Vagina (tissue), 2 donors: ENCODE data around the gene KIF16B. TPM values are rescaled to one million over a fixed set of nuclear protein-coding genes. Genes with fewer than 3 reads are reported as not detected.

Experiments used
- DNase-seq, 2 donors: peaks; one replicate each; pipeline ENCODE4 v3.0.0-alpha.2; 2017; ENCODE audit errors: extremely low spot score in 2 of 2
- H3K27ac ChIP-seq: fragments of 200-600 bp; sonication (generic); one replicate; pipeline ENCODE4 v1.5.1; 2019
- H3K27me3 ChIP-seq: fragments of 200-600 bp; sonication (generic); one replicate; pipeline ENCODE4 v1.5.1; 2019
- H3K36me3 ChIP-seq, 2 donors: fragments of 200-600 bp; sonication (generic); one replicate each; pipeline ENCODE4 v1.5.1; 2017 to 2019
- H3K4me1 ChIP-seq: fragments of 200-600 bp; sonication (generic); one replicate; pipeline ENCODE4 v1.5.1; 2019
- H3K4me3 ChIP-seq, 2 donors: fragments of 200-600 bp; sonication (generic); 1 replicate in 1 of 2; 2 replicates in 1 of 2; pipeline ENCODE4 v1.5.1; 2016 to 2019
- H3K9me3 ChIP-seq: fragments of 200-600 bp; sonication (generic); one replicate; pipeline ENCODE4 v1.5.1; 2019
- POLR2A ChIP-seq, 2 donors: fragments of 450-650 bp; IDR thresholded peaks; one replicate each; pipeline ENCODE4 v1.6.1; 2017; ENCODE audit warnings: antibody characterized with exemption in 2 of 2, mild to moderate bottlenecking in 2 of 2, moderate library complexity in 2 of 2
- POLR2AphosphoS5 ChIP-seq, 2 donors: sonication (generic); formaldehyde crosslinking; IDR thresholded peaks; one replicate each; pipeline ENCODE4 v1.9.0; 2017; ENCODE audit warnings: antibody characterized with exemption in 2 of 2, mild to moderate bottlenecking in 2 of 2, low read depth in 1 of 2; ENCODE audit not compliant: insufficient read depth in 1 of 2
- intact Hi-C: fragments of 100-400 bp; cut with DNase I; formaldehyde crosslinking; loops from one replicate; pipeline ENCODE4 v1.15.1; 2023
- total RNA-seq: library from RNA; depleted of rRNA; stranded (reverse); fragments of >200 nt; gene quantifications from one replicate; pipeline ENCODE4 v1.2.3, GENCODE V29; 2016
- TF ChIP-seq, protein P1 (sequence below), 3 experiments: fragments of 450-650 bp in 2 of 3; fragments of 200-600 bp in 1 of 3; sonication (generic) in 1 of 3; IDR thresholded peaks; one replicate each; pipeline ENCODE4 v1.5.1; 2017 to 2019; ENCODE audit warnings: antibody characterized with exemption in 3 of 3, mild to moderate bottlenecking in 2 of 3, moderate library complexity in 2 of 3

The KIF16B gene
- total RNA-seq, 1 donor from 2014 or later: 27.7 TPM

DNA sequence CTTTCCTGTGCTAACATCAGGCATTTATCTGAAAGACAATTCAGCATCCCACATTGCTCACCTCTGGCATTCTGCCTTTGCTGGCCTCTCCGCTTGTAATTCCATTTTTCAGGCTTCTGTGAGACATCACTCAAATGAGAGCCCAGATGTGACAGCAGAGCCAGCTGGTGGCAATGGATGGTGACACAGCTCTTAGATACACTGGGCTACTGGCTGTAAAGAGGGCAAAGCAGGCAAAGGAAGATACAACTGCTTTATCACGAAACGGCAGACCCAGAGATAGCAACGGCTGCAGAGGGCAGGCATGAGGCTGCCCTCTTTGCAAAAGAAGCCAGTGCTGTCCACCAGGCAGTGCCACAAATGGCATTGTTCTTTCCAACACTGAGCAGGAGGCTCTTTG, 329.8 kb downstream of the KIF16B start:
- Histone ChIP-seq H3K27ac (no peak overlapping the region), H3K9me3 (no peaks in the 10 kb centered on the region), H3K36me3 (no peaks in the 10 kb centered on the region), H3K4me1 (no peaks in the 10 kb centered on the region), H3K4me3 (no peak overlapping the region), H3K27me3 (no peaks in the 10 kb centered on the region)
- no peak for TF ChIP-seq POLR2A (IDR thresholded peaks at IDR 0.05)
- TF ChIP-seq, protein P1, sequence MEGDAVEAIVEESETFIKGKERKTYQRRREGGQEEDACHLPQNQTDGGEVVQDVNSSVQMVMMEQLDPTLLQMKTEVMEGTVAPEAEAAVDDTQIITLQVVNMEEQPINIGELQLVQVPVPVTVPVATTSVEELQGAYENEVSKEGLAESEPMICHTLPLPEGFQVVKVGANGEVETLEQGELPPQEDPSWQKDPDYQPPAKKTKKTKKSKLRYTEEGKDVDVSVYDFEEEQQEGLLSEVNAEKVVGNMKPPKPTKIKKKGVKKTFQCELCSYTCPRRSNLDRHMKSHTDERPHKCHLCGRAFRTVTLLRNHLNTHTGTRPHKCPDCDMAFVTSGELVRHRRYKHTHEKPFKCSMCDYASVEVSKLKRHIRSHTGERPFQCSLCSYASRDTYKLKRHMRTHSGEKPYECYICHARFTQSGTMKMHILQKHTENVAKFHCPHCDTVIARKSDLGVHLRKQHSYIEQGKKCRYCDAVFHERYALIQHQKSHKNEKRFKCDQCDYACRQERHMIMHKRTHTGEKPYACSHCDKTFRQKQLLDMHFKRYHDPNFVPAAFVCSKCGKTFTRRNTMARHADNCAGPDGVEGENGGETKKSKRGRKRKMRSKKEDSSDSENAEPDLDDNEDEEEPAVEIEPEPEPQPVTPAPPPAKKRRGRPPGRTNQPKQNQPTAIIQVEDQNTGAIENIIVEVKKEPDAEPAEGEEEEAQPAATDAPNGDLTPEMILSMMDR (IDR thresholded peaks at IDR 0.05): no peak
- TF ChIP-seq POLR2AphosphoS5 (IDR thresholded peaks at IDR 0.05; ENCODE audit: insufficient read depth in 1 of 2, low read depth in 1 of 2): no peak
- intact Hi-C loops: no loop called here
- no peak for DNase-seq

- H3K27ac ChIP-seq: no peak overlapping the region
- no peak for TF ChIP-seq POLR2A (IDR thresholded peaks at IDR 0.05)
- TF ChIP-seq, protein P1 (IDR thresholded peaks at IDR 0.05): no peak
- no peak for TF ChIP-seq POLR2AphosphoS5 (IDR thresholded peaks at IDR 0.05; ENCODE audit: insufficient read depth in 1 of 2, low read depth in 1 of 2)
- intact Hi-C loops: no loop called here
- no peaks in the 10 kb centered on the region for H3K9me3 ChIP-seq
- no peaks in the 10 kb centered on the region for H3K27me3 ChIP-seq
- H3K4me1 ChIP-seq: no peaks in the 10 kb centered on the region
- H3K4me3 ChIP-seq: no peak overlapping the region
- H3K36me3 ChIP-seq: no peaks in the 10 kb centered on the region
- DNase-seq: no peak
Measured at GRCh38 chr20:16241911-16242310, 331.3 kb downstream of the KIF16B start.

DNA sequence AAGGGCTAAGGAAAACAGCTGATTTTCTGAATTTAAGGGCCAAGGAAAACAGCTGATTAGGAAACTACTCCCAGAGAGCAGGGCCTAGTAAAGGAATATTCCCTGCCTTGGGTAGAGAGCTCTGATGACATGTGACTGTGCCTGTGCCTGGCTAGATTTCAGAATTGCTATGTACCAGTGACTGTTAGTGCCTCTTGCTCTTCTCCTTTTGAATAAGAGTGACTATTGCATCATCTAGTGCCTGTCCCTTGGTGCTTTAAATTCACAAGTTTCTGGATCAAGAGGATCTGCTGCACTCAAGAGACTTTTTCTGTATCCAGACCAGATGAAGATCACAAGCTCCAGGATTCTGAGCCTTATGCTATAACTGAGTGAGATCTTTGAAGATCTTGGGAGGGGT, 332.9 kb downstream of the KIF16B start:
- no peaks in the 10 kb centered on the region for H3K27me3 ChIP-seq
- no peaks in the 10 kb centered on the region for H3K4me1 ChIP-seq
- H3K27ac ChIP-seq: no peak overlapping the region
- H3K4me3 ChIP-seq: no peak overlapping the region
- intact Hi-C loops: no loop called here
- TF ChIP-seq, protein P1 (IDR thresholded peaks at IDR 0.05): no peak
- TF ChIP-seq POLR2AphosphoS5 (IDR thresholded peaks at IDR 0.05; ENCODE audit: insufficient read depth in 1 of 2, low read depth in 1 of 2) (no peak), POLR2A (IDR thresholded peaks at IDR 0.05) (no peak)
- no peaks in the 10 kb centered on the region for H3K36me3 ChIP-seq
- H3K9me3 ChIP-seq: no peaks in the 10 kb centered on the region
- no peak for DNase-seq

DNA sequence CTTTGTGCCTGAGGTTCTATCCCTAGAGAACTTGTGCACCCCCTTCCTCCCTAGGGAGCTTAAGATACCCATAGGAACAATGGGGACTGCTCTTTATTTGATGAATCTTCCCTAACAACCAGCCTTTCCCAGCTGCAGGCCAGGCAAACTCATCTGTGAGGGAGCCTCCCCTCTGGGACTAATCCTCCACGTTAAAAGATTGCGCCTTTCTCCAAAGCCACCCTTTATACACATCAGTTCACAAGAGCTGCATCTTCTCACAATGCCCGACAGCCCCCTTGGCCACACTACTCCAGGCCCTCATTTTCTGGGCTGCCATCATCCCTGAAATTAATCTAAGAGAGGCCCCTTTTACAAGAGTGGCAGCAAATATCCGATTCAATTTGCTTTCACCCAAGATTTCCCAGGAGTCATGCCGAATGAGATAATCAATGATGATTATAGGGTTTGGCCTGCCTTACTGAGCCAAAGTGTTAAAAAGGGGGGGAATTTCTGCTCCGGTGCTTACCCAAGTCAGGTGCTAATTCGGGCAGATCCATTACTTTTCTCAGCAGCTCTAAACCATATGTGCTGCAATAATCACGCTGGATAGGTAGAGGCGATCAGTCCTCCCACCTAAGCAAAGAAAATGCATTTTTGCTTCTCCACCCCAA, 336.5 kb downstream of the KIF16B start:
- no peaks in the 10 kb centered on the region for H3K4me1 ChIP-seq
- H3K4me3 ChIP-seq: no peak overlapping the region
- no peaks in the 10 kb centered on the region for H3K27me3 ChIP-seq
- no peak for DNase-seq
- intact Hi-C loops: no loop called here
- H3K27ac ChIP-seq: no peak overlapping the region
- no peaks in the 10 kb centered on the region for H3K36me3 ChIP-seq
- H3K9me3 ChIP-seq: no peaks in the 10 kb centered on the region
- TF ChIP-seq, protein P1 (IDR thresholded peaks at IDR 0.05): no peak
- TF ChIP-seq POLR2A (IDR thresholded peaks at IDR 0.05): no peak
- TF ChIP-seq POLR2AphosphoS5 (IDR thresholded peaks at IDR 0.05; ENCODE audit: insufficient read depth in 1 of 2, low read depth in 1 of 2): no peak

DNA sequence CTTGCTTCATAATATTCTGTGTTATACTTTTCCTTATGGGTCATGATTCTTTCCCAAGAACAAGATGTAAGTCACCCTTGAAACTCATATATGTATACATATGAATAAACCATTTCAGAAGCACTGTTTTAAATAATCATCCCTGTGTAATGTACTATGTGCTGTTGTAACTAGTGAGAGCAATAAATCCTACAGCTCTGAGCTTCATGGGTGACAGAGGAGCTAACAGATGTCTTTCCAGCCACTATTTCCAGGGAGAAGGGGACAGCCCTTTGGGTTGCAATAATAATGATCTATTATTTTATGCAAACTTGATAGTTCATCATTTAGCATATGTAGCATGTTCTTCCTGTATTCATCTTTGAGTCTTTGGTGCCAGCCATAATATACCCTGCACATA, 342.8 kb downstream of the KIF16B start:
- no peaks in the 10 kb centered on the region for H3K36me3 ChIP-seq
- TF ChIP-seq, protein P1 (IDR thresholded peaks at IDR 0.05): no peak
- no peak for TF ChIP-seq POLR2A (IDR thresholded peaks at IDR 0.05)
- TF ChIP-seq POLR2AphosphoS5 (IDR thresholded peaks at IDR 0.05; ENCODE audit: insufficient read depth in 1 of 2, low read depth in 1 of 2): no peak
- no peaks in the 10 kb centered on the region for H3K4me1 ChIP-seq
- H3K27me3 ChIP-seq: no peaks in the 10 kb centered on the region
- H3K27ac ChIP-seq: no peak overlapping the region
- no peak for DNase-seq
- intact Hi-C loops: no loop called here
- H3K9me3 ChIP-seq: no peaks in the 10 kb centered on the region
- no peak overlapping the region for H3K4me3 ChIP-seq
